Activated CD4-positive, CD25-positive, alpha-beta regulatory T cell treated with anti-CD3 and anti-CD28 coated beads, Interleukin-2, amount 50 U/mL, for 72 hours (primary cell): Measurements from ENCODE around the gene SNRPA.
A peak's percentile ranks its signal among the peaks of the same experiment; 100 is the strongest.
"Not testable (repeated sequence)": the region's sequence is repeated elsewhere in the genome, so short reads cannot be mapped to it uniquely, and the experiment has no call there.

Experiments used
- DNase-seq: peaks from one replicate; pipeline ENCODE4 v3.0.0; 2021

SNRPA gene

GRCh38 chr19:40777937-40778705, 27.1 kb downstream of the SNRPA start, which contains the start of gene RAB4B:
Gene RAB4B (plus strand): TSS chr19:40778247. CDS start chr19:40778376, 129 bp downstream.
- DNase-seq: peak; percentile 100

DNA sequence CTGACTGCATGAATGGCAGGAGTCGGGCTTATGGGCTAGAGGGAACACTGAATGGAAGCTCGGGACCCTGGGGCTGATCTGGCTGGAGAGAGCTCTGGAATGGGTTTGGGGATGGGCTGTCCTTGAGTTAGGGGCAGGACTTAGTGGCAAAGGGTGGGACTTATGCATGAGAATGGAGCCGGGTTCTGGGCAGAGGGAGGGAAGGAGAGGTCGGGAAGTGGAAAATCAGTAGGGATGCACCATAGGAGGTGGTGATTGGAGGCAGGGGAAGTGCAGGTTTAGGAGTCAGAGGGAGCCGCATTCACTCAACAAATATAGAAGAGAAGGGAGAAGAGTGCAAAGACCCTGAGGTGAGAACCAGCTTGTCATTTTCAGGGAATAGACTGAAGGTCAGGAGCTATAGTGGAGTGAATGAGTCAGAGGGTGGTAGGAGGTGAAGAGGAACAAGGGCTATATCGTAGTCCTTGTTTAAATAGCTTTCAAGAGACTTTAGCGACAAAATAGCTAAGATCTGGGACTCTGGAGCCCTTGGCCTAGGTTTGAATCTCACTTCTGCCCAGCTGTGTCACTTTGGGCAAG, 27.8 kb downstream of the SNRPA start:
- DNase-seq: no peak

DNA sequence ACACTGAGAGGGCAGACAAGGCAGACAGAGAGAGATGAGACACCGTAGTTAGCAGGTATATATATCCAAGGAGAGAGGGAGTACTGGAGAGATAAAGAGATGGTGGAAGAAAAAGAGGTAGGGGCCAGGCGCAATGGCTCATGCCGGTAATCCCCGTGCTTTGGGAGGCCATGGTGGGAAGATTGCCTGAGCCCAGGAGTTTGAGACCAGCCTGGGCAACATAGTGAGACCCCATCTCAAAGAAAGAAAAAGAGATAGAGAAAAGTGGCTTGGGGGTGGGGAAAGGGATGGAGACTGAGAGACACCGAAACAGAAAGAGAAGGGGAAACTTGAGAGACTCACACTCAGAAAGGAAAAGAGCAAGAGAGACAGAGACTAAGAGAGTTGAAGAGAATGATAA, 29.6 kb downstream of the SNRPA start:
- no peak for DNase-seq

DNA sequence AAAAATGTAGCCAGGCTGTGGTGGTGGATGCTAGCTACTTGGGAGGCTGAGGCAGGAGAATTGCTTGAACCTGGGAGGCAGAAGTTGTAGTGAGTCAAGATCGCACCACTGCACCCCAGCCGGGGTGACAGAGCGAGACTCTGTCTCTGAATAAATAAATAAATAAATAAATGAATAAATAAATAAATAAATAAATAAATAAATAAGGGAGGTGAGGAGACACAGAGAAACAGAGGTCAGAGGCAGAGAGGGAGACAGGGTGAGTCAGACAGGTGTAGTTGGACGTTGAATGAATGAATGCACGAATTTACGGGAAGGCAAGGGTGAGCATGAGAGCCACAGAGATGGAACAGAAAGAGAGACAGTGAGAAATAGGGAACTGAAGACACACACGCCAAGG, 30.1 kb downstream of the SNRPA start:
- no peak for DNase-seq

DNA sequence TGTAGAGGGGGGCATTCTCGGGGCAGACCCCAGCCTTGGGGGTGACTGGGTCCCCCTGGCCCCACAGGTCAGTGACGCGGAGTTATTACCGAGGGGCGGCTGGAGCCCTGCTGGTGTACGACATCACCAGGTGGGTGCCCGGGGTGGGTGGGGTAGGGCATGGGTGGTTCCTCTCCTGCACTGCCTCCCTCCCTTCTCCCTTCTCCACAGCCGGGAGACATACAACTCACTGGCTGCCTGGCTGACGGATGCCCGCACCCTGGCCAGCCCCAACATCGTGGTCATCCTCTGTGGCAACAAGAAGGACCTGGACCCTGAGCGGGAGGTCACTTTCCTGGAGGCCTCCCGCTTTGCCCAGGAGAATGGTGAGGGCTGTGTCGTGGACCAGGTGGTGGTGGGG, 32.7 kb downstream of the SNRPA start:
- no peak for DNase-seq

DNA sequence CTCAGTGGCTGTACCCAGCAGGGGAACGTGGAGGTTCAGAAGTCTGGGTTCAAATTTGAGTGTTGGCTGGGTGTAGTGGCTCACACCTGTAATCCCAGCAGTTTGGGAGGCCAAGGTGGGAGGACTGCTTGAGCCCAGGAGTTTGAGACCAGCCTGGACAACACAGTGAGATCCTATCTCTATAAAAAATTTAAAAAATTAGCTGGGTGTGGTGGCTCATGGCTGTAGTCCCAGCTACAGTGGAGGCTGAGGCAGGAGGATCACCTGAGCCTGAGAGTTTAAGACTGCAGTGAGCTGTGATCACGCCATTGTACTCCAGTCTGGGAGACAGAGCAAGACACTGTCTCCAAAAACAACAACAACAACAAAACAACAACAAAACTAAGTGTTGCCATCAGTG, 33.1 kb downstream of the SNRPA start:
- DNase-seq: not testable (repeated sequence)

DNA sequence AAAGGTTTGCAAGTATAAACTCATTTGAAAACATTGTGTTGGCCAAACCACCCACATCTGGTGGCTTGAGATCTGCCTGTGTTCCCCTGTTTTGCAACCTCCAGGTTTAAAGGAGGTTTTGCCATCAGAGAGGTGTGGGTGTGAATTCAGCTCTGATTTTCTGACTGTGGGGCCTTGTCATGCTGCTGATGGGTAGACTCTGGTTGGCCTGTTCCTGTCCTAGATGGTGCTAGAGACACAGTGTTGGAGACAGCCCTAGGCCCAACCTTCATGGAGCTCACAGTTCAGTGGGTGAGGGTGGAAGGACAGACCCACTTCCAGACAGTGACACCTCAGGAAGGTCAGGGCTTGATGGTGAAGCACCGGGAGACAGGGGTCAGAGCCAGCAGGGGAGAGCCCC, 34.5 kb downstream of the SNRPA start:
- no peak for DNase-seq

DNA sequence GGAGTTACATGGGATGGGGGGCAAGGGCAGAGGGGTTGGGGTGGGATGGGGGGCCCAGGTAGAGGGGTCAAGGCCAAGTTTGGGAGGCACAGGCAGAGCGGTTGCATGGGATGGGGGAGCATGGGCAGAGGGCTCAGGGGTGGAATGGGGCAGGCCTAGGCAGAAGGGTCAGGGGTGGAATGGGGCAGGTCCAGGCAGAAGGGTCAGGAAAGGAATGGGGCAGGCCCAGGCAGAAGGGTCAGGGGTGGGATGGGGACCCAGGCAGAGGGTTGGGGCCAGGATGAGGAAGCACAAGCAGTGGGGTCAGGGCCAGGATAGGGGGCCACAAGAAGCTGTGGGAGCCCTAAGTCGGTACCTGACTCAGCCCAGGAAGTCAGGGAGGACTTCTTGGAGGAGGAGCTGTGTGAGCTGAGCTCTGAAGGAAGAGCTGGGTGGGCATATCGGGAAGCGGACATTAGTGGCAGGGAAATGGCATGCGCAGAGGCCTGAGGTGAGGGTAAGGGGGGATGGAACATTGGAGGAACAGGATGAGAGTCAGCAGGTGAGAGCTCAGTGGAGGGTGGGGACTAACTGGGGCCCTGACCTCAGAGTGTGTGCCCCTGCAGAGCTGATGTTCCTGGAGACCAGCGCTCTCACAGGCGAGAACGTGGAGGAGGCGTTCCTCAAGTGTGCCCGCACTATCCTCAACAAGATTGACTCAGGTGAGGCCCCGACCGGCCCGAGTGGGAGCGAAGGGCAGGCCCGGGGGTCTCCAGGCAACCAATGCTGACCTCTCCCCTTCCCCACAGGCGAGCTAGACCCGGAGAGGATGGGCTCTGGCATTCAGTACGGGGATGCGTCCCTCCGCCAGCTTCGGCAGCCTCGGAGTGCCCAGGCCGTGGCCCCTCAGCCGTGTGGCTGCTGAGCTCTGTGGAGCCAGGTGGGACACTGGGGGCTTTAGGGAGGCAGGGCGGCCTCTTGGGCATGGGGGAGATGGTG, 35.3 kb downstream of the SNRPA start:
- DNase-seq: no peak

GRCh38 chr19:40791349-40791748, 40.3 kb downstream of the SNRPA start:
- no peak for DNase-seq

GRCh38 chr19:40791996-40792395, 41.0 kb downstream of the SNRPA start:
- DNase-seq: no peak

DNA sequence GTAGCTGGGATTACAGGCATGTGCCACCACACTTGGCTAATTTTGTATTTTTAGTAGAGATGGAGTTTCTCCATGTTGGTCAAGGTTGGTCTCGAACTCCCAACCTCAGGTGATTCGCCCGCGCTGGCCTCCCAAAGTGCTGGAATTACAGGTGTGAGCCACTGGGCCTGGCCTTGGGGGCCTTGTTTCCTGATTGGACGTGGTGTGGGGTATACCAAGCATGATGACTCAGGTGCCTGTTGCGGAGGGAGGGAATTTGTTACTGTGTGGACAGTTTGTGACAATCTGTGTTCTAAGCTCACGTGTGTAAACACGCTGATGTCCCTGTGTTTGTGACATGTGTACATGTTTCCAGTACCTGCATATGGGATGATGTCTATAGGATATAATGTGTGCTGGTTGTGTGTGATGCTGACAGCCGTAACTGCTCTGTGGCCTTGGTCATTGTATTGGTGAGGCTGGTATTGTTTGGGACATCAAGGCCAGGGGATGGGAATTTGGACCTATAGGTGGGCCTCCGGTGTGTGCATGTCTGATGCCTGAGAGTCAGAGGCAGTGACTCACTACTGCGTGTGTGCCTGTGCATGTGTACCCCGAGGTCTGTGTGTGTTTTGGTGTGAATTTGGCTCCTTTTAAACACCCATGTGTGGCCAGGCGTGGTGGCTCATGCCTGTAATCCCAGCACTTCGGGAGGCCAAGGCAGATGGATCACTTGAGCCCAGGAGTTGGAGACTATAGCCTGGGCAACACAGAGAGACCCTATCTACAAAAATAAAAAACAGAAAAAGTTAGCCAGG, 46.4 kb downstream of the SNRPA start:
- DNase-seq: no peak

DNA sequence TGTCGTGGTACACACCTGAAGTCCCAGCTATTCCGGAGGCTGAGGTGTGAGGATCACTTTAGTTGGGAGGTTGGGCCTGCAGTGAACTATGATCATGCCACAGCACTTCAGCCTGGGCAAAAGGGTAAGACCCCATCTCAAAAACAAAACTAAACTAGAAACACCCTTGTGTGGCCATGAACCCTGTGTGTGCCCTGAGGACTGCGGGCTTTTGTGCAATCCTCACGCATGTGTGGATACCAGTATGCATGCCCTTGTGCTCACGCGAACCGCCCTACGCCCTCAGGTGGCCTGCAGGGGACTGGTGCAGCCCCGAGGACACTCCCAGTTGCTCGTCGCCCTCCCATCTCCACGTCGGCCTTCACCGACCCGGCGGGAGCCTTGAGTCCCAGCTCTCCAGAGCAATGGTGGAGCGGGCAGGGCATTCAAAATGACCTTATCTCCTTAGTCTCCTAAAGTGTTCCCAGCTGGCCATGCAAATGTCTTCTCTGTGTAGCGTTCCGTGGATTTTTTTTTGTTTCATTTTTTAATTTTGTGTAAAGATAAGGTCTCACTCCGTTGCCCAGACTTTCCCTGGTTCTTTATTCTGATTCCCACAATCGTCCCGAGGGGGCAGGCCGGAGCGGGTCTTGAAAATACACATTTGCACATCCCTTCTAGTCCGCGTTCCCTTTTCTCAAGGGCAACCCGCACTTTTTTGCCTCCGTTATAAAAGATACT, 47.1 kb downstream of the SNRPA start:
- DNase-seq: peak; percentile 72

GRCh38 chr19:40798683-40799557, 47.9 kb downstream of the SNRPA start, which contains the start of gene EGLN2:
Gene EGLN2 (plus strand): TSS chr19:40799191. CDS start chr19:40800573, 1,382 bp downstream.
- DNase-seq: peak; percentile 100

- DNase-seq: no peak
These were observed 48.7 kb downstream of the SNRPA start for GRCh38 chr19:40799558-40800338.

- no peak for DNase-seq
These were observed 49.5 kb downstream of the SNRPA start for GRCh38 chr19:40800339-40800996.

DNA sequence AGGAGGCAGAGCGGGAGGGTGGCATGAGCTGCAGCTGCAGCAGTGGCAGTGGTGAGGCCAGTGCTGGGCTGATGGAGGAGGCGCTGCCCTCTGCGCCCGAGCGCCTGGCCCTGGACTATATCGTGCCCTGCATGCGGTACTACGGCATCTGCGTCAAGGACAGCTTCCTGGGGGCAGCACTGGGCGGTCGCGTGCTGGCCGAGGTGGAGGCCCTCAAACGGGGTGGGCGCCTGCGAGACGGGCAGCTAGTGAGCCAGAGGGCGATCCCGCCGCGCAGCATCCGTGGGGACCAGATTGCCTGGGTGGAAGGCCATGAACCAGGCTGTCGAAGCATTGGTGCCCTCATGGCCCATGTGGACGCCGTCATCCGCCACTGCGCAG, 50.0 kb downstream of the SNRPA start:
- no peak for DNase-seq

DNA sequence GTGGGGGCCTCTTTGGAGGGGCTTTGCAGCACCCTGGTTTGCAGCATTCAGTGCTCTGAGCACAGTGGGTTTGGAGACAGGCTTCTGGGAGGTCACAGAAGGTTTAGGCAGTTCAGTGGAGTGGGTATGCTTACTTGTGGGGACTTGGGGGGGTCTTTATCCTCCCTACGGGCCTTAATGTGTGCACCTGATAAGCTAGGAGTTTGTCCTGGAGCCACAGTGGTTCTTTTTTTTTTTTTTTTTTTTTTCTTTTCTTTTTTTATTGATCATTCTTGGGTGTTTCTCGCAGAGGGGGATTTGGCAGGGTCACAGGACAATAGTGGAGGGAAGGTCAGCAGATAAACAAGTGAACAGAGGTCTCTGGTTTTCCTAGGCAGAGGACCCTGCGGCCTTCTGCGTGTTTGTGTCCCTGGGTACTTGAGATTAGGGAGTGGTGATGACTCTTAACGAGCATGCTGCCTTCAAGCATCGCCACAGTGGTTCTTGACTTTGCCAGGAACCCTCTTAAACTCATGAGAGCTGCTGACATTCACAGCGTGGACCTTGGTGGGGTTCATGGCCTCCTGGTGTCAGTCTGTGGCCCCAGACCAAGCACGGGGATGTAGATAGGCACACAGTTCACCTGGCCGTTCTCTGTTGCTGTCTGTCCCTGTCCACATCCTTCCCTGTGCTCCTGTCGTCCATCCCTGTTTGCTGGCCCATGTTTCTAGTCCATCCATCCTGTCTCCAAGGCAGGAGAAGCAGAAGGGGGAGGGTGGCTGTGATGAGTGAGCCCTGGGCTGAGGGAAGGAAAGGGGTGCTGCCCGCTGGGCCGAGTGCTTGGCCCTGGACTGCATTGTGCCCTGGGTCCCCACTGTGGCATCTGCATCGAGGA, 50.7 kb downstream of the SNRPA start:
- DNase-seq: no peak
